Glomerular visceral epithelial cell (primary cell): ENCODE measurements around the gene MCFD2.

Experiments
- DNase-seq: peaks from one replicate; pipeline ENCODE4 v3.0.0-alpha.2; 2016; ENCODE audit errors: extremely low spot score

MCFD2 gene

DNA sequence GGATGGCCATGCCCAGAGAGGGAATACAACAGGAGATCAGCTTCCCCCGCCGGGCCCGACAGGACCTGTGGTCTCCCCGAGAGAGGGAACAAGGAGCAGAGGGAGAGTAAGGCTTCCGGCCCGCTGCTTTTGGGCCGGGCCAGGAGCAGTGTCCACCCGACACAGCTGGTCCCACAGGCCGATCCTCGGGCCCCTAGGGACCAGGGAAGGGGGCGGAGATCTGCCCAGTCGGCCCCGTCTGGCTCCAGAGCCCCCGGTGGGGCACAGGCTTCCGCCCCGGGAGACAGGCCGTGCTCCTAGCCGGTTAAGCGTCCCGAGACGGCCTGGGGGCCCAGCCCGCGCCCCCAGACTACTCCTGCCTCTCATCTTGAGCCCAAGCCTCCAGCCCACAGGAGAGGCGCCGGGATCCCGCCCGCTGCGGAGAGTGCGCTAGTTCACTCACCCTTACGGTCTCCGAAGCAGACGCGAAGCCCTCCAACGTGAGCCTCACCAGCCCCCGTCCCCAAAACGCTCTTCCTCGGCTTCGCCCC lies at the start of gene MCFD2:
TSS of gene MCFD2 (minus strand) at position 526 of the 530 bp plus-strand sequence. CDS start 6,635 bp downstream, outside the sequence.
- DNase-seq = no peak

DNA sequence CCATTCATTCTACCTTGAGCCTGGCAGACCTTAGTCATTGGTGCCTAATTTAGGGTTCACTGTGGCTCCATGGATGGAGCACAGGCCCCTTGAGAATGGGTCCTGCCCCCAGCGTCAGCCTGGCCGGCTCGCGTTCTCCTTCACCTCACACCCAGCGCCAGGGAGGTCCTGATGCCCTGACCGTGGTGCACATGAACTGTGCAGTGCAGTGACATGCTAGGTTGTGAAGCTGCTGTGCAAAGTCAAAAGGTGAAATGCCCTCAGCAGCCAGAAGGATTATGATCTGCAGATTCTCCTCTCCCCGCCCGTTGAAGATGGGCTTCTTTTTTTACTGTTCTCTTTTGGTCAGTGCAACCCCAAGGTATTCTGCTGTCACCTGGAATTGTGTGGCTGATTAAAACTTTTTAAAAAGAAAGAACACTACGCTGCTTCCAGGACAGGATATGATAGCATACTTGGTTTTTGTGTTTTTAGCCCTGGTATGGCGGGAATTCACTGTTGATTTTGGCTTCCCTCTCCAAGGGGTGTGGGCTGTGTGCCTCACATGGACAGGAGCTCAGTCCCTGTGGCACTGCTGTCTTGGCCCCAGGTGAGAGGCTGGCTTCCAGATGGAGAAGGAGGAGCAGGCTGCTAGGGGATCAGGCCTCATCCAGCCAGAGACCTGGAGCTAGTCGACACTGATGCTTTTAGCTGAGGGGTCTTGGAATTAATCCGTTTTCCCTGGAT lies 49.4 kb upstream of the MCFD2 start:
- peak; percentile 45 for DNase-seq

DNA sequence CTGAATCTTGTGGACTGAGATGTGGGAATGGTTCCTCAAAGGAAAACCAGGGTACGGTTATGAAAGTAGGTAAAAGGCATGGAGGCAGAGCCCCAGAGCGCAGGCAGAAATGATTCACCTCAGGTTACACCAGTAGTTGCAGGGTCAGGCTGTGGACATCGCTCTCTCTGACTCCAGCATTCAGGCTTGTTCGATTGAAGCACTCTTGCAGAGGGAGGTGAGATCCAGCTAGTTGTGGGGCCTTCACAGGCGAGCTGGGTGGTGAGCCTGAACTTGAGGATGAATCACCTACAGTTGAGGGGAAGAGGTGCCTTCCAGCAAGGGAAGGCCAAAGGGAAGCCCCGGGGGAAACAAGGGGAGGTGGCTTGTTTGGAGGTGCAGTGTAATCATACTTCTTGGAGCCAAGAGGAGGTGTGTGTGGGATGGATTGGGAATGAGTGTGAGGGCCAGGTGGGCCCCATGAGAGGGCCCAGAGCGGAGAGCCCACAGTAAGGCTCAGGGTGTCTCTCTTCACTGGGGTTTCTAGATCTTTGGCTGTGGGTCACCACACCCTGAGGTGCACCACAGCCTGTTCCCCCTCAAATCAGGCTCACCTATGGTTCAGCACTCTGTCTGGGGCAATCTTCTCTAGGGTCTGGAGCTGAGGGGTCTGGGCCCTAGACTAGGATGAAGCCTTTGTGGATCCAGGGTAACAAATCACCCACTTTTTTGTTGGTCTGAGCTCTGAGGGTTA lies 48.5 kb upstream of the MCFD2 start:
- peak; percentile 42 for DNase-seq

DNA sequence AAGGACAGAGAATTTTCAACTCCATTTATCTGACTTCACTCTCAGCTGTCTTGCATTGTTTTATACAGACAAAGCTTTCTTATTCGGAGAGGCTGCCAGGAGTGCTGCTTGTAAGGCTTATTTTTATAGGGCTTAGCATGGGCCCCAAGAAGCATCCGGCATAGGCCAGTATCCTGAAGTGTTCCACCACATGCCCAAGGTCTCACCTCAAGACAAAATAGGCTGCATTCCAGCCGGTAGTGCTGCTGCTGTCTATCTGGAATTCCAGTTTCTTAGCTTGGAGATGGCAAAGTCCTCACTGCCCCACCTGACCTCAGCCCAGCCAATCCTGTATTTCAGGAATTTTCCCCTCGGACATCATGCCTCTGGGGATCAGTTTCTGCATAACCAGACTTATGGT lies 47.6 kb upstream of the MCFD2 start:
- no peak for DNase-seq

GRCh38 chr2:46962751-46963150 lies 47.1 kb upstream of the MCFD2 start:
- DNase-seq = no peak

DNA sequence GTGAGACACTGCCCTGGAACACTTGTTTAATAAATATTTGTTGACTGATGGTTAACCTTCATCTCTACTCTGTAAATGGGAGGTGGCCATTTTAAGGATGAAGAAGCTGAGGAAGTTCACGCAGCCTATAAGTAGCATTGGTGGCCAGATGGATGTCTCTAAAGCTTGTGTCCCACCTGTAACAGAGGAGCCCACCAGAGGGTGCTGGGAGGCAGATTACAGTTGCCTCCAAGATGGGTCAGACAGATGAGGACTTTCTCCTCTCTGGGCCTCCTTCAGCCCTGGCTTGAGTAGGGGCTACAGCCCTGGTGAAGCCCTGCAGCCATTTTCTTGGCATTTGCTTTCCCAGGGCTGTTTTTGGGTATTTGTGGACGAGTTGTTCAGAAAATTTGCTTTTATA lies 45.0 kb upstream of the MCFD2 start:
- no peak for DNase-seq

- DNase-seq = no peak
Measured at GRCh38 chr2:46958431-46959017, 42.9 kb upstream of the MCFD2 start.

- DNase-seq = no peak
Measured at GRCh38 chr2:46956981-46957531, 41.5 kb upstream of the MCFD2 start.

DNA sequence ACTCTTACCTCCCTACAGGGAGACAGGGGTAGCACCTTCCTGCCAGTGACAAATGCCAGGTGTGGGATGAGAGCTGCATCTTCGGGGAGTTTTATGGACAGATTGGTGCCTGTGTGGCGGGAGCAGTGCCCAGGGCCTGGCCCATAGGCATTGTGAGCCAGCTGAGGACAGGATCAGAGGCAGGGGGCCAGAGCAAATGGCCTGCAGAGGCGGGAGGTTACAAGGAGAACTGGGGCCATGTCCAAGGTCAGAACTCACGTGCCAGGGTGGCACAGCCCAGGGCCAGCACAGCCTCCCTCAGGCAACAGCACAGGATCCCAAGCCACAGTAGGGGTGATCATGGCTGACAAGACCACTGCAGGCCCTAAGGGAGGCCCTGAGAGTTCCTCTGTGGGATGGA lies 40.2 kb upstream of the MCFD2 start:
- no peak for DNase-seq

DNA sequence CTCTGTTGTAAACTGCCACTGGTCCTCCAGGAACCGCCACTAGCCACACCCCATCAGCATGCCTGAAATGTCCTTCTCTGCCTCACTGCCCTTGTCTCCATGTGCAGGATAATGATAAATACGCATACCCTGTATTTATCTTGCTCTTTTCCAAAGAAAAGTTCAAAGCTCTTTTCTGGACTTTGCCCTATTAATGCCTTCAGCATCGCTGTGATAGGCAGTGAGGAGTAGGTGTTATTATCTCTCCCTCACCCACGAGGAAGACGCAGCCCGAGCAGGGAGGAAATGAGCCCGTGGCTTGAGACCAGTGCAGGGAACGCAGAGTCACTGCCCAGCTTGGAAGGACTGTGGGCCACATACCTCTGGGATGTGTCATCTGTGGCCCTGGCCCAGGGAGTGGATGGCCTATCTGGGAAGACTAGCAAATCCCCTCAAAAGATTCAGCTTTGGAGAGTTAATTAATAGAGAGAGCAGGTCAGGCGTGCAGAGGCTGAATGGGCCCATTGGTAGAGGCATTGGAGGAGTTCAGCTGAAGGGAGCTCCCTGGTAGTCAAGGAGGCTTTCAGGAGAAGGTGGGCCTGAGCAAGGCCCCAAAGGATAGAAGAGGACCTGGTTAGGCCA lies 39.5 kb upstream of the MCFD2 start:
- DNase-seq = peak; percentile 92

DNA sequence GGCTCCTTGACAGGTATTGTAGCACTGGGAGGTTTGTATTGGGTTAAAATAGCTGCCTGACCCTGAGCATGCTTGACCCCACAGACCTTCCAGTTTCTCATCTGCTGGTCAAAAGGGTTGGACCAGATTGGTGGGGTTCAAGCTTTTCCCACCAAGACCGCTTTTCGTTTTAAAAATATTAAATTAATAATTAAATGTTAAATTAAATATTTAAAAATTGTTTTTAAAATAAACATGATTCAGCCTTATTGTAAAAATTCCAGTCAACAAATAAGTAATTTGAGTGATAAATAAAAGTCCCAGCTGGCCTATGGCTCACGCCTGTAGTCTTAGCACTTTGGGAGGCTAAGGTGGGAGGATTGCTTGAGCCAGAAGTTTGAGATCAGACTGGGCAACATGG lies 36.6 kb upstream of the MCFD2 start:
- DNase-seq = no peak

- no peak for DNase-seq
Measured at GRCh38 chr2:46951290-46952064, 35.9 kb upstream of the MCFD2 start.

DNA sequence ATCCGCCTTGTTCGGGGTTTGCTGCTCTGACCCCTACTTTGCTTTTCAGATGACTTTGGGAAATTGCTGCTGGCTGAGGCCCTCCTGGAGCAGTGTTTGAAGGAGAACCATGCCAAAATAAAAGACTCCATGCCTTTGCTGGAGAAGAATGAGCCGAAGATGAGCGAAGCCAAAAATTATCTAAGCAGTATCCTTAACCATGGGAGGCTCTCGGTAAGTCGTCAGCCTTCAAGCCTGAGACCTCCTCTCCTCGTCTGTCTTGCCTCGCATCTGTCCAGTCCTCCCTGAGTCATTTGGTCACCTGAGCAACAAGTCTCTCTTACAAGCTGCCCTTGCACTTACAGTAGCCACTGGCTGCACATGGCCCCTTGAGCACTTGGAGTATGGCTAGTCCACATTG lies 34.7 kb upstream of the MCFD2 start:
- no peak for DNase-seq

- no peak for DNase-seq
Measured at GRCh38 chr2:46947841-46948240, 32.2 kb upstream of the MCFD2 start.

DNA sequence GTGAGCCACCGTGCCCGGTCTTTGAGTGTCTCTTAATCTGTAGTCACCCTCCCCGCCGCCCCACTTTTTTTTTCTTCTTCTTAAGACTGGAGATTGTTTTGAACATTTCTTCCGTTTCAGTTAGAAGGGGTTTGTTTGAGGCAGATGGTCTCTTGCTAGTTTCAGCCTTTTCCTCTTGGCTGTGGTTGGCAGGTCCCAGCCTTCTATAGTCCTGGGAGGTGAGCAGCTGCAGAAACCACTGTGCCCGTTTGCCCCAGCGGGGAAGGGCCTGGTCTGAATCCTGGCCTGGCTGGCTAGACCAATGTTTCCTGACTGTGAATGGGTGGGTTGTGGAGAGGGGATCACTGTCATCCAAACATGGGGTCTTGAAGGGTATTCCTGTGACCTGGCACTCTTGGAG lies 30.1 kb upstream of the MCFD2 start:
- DNase-seq = no peak

- no peak for DNase-seq
Measured at GRCh38 chr2:46943881-46944798, 28.5 kb upstream of the MCFD2 start.

DNA sequence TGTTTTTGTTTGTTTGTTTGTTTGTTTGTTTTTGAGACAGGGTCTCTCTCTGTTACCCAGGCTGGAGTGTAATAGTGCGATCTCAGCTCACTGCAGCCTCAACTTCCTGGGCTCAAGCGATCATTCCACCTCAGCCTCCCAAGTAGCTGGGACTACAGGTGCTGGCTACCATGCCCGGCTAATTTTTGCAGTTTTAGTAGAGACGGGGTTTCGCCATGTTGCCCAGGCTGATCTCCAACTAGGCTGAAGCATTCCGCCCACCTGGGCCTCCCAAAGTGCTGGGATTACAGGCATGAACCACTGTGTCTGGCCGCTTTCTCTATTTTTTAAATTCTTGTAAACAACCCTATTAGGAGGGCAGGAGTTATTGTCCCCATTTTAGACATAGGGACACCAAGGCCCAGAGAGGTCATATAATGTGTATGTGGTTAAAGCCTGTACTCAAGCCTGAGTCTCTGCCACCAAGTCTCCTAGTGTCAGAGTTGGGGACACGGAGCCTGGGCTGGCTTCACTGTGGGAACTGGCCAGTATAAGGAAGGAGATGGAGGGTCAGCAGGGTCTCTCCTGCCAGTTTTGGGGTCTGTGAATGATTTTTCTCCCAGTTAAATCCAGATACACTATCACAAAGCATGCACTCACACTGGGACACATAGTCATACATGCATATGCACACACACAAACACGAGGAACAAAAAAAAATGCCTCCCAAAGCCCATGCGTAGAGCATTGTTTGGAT lies 27.5 kb upstream of the MCFD2 start:
- no peak for DNase-seq

GRCh38 chr2:46942143-46942526 lies 26.5 kb upstream of the MCFD2 start:
- DNase-seq = peak; percentile 26

- no peak for DNase-seq
Measured at GRCh38 chr2:46939626-46940359, 24.2 kb upstream of the MCFD2 start.
